Endothelial cell (in vitro differentiated cells): ENCODE data around the gene NEK3. TPM values are rescaled to one million over a fixed set of nuclear protein-coding genes. Genes with fewer than 3 reads are reported as not detected.

Experiments used
- DNase-seq: peaks from one replicate; pipeline ENCODE4 v3.0.0; 2021; ENCODE audit warnings: low spot score
- H3K27ac Mint-ChIP-seq: one replicate; pipeline ENCODE4 v1.8.0; 2021; ENCODE audit warnings: mixed read lengths, inconsistent platforms; ENCODE audit not compliant: unreplicated experiment
- H3K27me3 Mint-ChIP-seq: one replicate; pipeline ENCODE4 v1.8.0; 2021; ENCODE audit warnings: mild to moderate bottlenecking, moderate library complexity, mixed read lengths, inconsistent platforms; ENCODE audit not compliant: unreplicated experiment
- H3K36me3 Mint-ChIP-seq: one replicate; pipeline ENCODE4 v1.8.0; 2021; ENCODE audit warnings: mild to moderate bottlenecking, low read depth, mixed read lengths, inconsistent platforms; ENCODE audit not compliant: unreplicated experiment
- H3K4me1 Mint-ChIP-seq: one replicate; pipeline ENCODE4 v1.8.0; 2021; ENCODE audit warnings: mild to moderate bottlenecking, mixed read lengths, inconsistent platforms; ENCODE audit not compliant: unreplicated experiment
- H3K4me3 Mint-ChIP-seq: one replicate; pipeline ENCODE4 v1.8.0; 2021; ENCODE audit warnings: mild to moderate bottlenecking, mixed read lengths, inconsistent platforms; ENCODE audit not compliant: unreplicated experiment
- H3K9me3 Mint-ChIP-seq: one replicate; pipeline ENCODE4 v1.8.0; 2021; ENCODE audit warnings: mixed read lengths, inconsistent platforms; ENCODE audit not compliant: unreplicated experiment
- total RNA-seq: library from RNA; stranded (reverse); fragmentation: NEBNext Ultra II Directional; extraction: Animal tissue kit (Norgen Biotek cat#: 25700); gene quantifications from one replicate; pipeline ENCODE4 v1.2.1, GENCODE V29; 2021; ENCODE audit not compliant: unreplicated experiment
- TF ChIP-seq, protein P1 (sequence below): fragments of 200-600 bp; sonication (generic); IDR thresholded peaks from one replicate; pipeline ENCODE4 v1.5.0; 2021; ENCODE audit warnings: antibody characterized with exemption; ENCODE audit not compliant: unreplicated experiment

The NEK3 gene
- total RNA-seq, 1 donor from 2014 or later, result 82.4 TPM

DNA sequence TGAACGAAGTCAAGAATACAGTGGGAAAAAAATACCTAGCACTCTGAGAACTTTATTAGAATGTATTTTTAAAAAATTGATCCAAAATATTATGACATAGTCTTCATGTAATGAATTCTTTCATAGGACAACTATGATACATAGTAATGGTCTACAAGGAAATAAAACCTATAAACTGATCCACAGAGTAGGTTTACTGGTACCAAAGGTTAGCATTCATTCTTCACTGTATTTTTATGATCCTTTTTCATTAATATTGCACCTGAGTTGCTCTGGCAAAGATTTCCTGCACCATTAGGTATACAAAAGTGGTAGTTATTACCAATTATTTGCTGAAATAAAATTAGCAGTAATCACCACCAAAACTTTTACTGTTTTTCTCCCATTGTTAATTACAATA, 4.2 kb downstream of the NEK3 start:
- Mint-ChIP-seq H3K4me1 (peaks cover 30% of the 10 kb centered on the region), H3K36me3 (no peaks in the 10 kb centered on the region), H3K27ac (no peak overlapping the region), H3K27me3 (no peaks in the 10 kb centered on the region), H3K9me3 (no peaks in the 10 kb centered on the region), H3K4me3 (no peak overlapping the region)
- DNase-seq, result no peak
- TF ChIP-seq, protein P1, sequence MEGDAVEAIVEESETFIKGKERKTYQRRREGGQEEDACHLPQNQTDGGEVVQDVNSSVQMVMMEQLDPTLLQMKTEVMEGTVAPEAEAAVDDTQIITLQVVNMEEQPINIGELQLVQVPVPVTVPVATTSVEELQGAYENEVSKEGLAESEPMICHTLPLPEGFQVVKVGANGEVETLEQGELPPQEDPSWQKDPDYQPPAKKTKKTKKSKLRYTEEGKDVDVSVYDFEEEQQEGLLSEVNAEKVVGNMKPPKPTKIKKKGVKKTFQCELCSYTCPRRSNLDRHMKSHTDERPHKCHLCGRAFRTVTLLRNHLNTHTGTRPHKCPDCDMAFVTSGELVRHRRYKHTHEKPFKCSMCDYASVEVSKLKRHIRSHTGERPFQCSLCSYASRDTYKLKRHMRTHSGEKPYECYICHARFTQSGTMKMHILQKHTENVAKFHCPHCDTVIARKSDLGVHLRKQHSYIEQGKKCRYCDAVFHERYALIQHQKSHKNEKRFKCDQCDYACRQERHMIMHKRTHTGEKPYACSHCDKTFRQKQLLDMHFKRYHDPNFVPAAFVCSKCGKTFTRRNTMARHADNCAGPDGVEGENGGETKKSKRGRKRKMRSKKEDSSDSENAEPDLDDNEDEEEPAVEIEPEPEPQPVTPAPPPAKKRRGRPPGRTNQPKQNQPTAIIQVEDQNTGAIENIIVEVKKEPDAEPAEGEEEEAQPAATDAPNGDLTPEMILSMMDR, result no peak

DNA sequence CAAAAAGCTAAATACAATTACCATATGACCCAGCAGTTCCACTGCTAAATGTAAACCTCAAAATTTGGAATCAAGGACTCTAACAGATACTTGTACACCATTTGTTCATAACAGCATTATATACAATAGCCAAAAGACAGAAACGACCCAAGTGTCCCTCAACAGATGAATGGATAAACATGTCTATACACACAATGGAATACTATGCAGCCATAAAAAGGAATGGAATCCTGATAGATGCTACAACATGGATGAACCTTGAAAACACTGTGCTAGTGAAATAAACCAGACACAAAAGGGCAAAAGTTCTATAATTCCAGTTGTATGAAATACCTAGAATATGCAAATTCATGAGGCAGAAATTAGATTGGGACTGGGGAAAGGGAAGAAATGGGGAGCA, 12.2 kb downstream of the NEK3 start:
- Mint-ChIP-seq H3K4me3 (no peak overlapping the region), H3K4me1 (no peaks in the 10 kb centered on the region)

DNA sequence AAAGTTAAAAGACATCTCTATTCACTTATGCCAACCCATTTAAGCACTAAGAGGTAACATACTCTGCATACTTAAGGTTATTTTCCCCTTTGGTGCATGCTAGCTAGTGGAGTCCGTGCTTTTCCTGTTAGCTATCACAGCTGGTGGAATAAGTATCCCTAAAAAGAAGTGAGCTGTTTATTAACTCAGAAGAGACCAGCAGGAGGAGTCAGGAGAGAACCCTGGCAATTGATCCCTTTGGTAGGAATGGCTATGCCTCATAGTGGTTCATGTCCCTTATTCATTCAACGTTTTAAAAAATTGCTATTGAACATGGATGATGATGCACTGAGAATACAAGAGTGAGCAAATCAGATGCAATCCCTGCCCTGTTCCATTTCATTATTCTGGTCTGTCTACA, 18.1 kb downstream of the NEK3 start:
- H3K27ac Mint-ChIP-seq, result no peak overlapping the region
- peaks cover 1% of the 10 kb centered on the region for H3K27me3 Mint-ChIP-seq
- DNase-seq, result no peak
- no peaks in the 10 kb centered on the region for H3K4me1 Mint-ChIP-seq
- H3K36me3 Mint-ChIP-seq, result peaks cover 27% of the 10 kb centered on the region
- no peaks in the 10 kb centered on the region for H3K9me3 Mint-ChIP-seq
- H3K4me3 Mint-ChIP-seq, result no peak overlapping the region
- TF ChIP-seq, protein P1, result no peak

More for the DNA sequence above, 12.2 kb downstream of the NEK3 start:
- peaks cover 18% of the 10 kb centered on the region for H3K36me3 Mint-ChIP-seq
- no peaks in the 10 kb centered on the region for H3K27me3 Mint-ChIP-seq
- TF ChIP-seq, protein P1, result no peak
- no peak for DNase-seq
- no peak overlapping the region for H3K27ac Mint-ChIP-seq
- no peaks in the 10 kb centered on the region for H3K9me3 Mint-ChIP-seq

DNA sequence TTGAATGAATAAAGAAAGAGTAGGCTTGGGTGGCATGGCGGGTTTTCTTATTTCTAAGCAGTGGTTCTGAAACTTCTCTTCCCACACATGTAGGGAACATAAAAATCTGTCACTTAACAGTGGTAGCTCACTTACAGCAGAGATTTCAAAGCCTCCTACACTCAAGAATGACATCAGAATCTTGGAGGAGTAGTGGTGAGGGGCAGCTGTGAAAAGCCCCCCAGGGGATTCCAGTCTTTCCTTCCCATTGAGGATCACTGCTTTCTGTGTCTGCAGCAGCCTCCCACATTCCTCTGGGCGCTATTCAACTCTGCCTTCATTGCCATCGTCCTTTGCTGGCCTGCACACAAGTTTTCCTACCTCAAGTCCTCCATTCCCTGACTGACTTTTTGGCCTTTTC, 21.9 kb downstream of the NEK3 start:
- Mint-ChIP-seq H3K27me3 (peaks cover 1% of the 10 kb centered on the region), H3K4me1 (no peaks in the 10 kb centered on the region), H3K9me3 (no peaks in the 10 kb centered on the region), H3K27ac (no peak overlapping the region), H3K4me3 (no peak overlapping the region), H3K36me3 (peaks cover 36% of the 10 kb centered on the region)
- TF ChIP-seq, protein P1, result no peak
- DNase-seq, result no peak

DNA sequence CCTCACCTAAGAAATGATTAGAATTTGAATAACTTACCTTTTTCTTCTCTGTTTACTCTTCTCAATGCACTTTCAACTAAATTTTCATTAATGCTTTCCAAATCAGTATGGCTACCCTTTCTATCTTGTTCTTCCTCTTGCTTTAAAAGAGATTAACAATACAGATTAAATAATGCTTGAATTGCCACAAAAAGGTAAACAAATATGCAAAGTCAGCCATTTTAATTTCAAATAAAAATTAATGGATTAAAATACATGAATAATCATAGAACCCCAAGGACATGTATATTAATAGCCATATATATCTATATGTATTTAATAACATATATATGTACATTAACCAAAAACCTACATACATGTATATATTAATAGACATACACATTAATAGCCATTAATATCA, 22.6 kb downstream of the NEK3 start:
- peaks cover 42% of the 10 kb centered on the region for H3K36me3 Mint-ChIP-seq

More for the DNA sequence above, 22.6 kb downstream of the NEK3 start:
- Mint-ChIP-seq H3K4me3 (no peak overlapping the region), H3K27me3 (peaks cover 1% of the 10 kb centered on the region), H3K27ac (no peak overlapping the region), H3K4me1 (no peaks in the 10 kb centered on the region), H3K9me3 (no peaks in the 10 kb centered on the region)
- TF ChIP-seq, protein P1, result no peak
- no peak for DNase-seq
